ENCODE data around the gene MPRIP. TPM values are rescaled to one million over a fixed set of nuclear protein-coding genes. Genes with fewer than 3 reads are reported as not detected.
A peak's percentile ranks its signal among the peaks of the same experiment; 100 is the strongest.

The MPRIP gene
- total RNA-seq, 2 donors from 2014 or later: 147 to 269 TPM

- DNase-seq (peak in 3 of 4 donors; percentile 63 to 74 (median 70)), ATAC-seq (peak; percentile 20)
- H3K4me1 ChIP-seq: peaks cover 51% of the 10 kb centered on the region
- H3K36me3 ChIP-seq (replicated peaks in 1 of 2; ENCODE audit: insufficient read depth in 1 of 2, low read depth in 2 of 2): no peaks in the 10 kb centered on the region
- no peak for TF ChIP-seq POLR2A (IDR thresholded peaks at IDR 0.05)
- TF ChIP-seq, protein P1, sequence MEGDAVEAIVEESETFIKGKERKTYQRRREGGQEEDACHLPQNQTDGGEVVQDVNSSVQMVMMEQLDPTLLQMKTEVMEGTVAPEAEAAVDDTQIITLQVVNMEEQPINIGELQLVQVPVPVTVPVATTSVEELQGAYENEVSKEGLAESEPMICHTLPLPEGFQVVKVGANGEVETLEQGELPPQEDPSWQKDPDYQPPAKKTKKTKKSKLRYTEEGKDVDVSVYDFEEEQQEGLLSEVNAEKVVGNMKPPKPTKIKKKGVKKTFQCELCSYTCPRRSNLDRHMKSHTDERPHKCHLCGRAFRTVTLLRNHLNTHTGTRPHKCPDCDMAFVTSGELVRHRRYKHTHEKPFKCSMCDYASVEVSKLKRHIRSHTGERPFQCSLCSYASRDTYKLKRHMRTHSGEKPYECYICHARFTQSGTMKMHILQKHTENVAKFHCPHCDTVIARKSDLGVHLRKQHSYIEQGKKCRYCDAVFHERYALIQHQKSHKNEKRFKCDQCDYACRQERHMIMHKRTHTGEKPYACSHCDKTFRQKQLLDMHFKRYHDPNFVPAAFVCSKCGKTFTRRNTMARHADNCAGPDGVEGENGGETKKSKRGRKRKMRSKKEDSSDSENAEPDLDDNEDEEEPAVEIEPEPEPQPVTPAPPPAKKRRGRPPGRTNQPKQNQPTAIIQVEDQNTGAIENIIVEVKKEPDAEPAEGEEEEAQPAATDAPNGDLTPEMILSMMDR (IDR thresholded peaks at IDR 0.05): no peak
- H3K9me3 ChIP-seq: no peaks in the 10 kb centered on the region
- intact Hi-C loops (cut with DNase I): no loop called here
- H3K4me3 ChIP-seq: no peak overlapping the region
- H3K27me3 ChIP-seq: no peaks in the 10 kb centered on the region
- WGBS, 2 donors: 18 to 23% methylated on average over 3 to 5 of the region's 5 CpGs
- peak overlapping the region; percentile 54 to 71 (median 60) for H3K27ac ChIP-seq
Observed at GRCh38 chr17:17025621-17026020, 16.6 kb upstream of the MPRIP start.

DNA sequence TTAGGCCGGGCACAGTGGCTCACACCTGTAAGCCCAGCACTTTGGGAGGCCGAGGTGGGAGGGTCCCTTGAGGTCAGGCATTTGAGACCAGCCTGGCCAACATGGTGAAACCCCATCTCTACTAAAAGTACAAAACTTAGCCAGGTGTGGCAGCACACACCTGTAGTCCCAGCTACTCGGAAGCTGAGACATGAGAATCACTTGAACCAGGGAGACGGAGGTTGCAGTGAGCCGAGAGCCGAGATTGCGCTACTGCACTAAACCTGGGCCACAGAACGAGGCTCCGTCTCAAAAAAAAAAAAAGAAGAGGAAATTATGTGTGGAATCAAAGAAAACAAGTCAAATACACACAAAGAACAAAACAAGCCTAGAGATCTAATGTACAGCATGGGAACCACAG is 16.1 kb upstream of the MPRIP start:
- 66 to 70% methylated on average over 9 of the region's 9 CpGs for WGBS, 2 donors
- H3K27me3 ChIP-seq: no peaks in the 10 kb centered on the region
- ATAC-seq (no peak), DNase-seq (no peak)
- intact Hi-C loops (cut with DNase I): no loop called here
- H3K36me3 ChIP-seq (replicated peaks in 1 of 2; ENCODE audit: insufficient read depth in 1 of 2, low read depth in 2 of 2): no peaks in the 10 kb centered on the region
- H3K4me3 ChIP-seq: no peak overlapping the region
- H3K9me3 ChIP-seq: no peaks in the 10 kb centered on the region
- peak overlapping the region; percentile 54 to 71 (median 60) for H3K27ac ChIP-seq
- H3K4me1 ChIP-seq: peaks cover 45% of the 10 kb centered on the region
- TF ChIP-seq, protein P1 (IDR thresholded peaks at IDR 0.05): peak in 1 of 7 experiments; percentile 17
- no peak for TF ChIP-seq POLR2A (IDR thresholded peaks at IDR 0.05)

DNA sequence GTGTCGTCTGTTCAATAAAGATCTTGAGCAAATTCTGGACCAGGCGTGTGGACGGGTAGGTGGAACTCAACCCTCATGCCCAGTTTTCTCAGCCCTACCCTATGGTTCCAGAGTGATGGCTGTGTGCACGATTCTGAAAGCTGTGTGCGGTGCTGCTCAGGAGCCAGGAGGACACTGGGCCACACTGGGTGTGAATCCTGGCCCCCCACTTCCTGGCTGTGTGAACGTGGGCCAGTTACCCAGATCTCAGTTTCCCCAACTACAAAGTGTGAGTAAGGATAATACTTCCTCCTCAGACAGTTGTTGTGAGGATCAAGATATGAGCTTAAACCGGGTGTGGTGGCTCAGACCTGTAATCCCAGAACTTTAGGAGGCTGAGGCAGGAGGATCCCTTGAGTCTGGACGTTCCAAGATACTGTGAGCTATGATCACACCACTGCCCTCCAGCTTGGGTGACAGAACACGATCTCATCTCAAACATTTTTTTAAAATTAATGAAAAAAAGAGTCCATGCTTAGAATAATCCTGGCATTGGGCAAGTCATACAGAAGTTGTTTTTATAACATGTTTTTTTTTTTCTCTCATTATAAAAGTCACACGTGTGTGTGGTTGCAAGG is 14.7 kb upstream of the MPRIP start:
- peak overlapping the region; percentile 47 to 69 (median 57) for H3K27ac ChIP-seq
- H3K36me3 ChIP-seq (replicated peaks in 1 of 2; ENCODE audit: insufficient read depth in 1 of 2, low read depth in 2 of 2): no peaks in the 10 kb centered on the region
- DNase-seq: no peak
- H3K27me3 ChIP-seq: no peaks in the 10 kb centered on the region
- intact Hi-C loops (cut with DNase I): no loop called here
- no peaks in the 10 kb centered on the region for H3K9me3 ChIP-seq
- WGBS, 2 donors: 75 to 76% methylated on average over 10 of the region's 10 CpGs
- no peak for ATAC-seq
- peaks cover 42% of the 10 kb centered on the region for H3K4me1 ChIP-seq
- TF ChIP-seq, protein P1 (IDR thresholded peaks at IDR 0.05): no peak
- no peak for TF ChIP-seq POLR2A (IDR thresholded peaks at IDR 0.05)
- no peak overlapping the region for H3K4me3 ChIP-seq

GRCh38 chr17:17028059-17028877 is 14.0 kb upstream of the MPRIP start:
- DNase-seq (peak; percentile 68 to 86 (median 78)), ATAC-seq (peak; percentile 77)
- TF ChIP-seq POLR2A (IDR thresholded peaks at IDR 0.05): peak in 2 of 3 donors; percentile 36 to 42
- TF ChIP-seq, protein P1 (IDR thresholded peaks at IDR 0.05): no peak
- Histone ChIP-seq H3K4me1 (peaks cover 43% of the 10 kb centered on the region), H3K27ac (peak overlapping the region in 3 of 4 donors; percentile 55 to 69 (median 59)), H3K27me3 (no peaks in the 10 kb centered on the region), H3K9me3 (no peaks in the 10 kb centered on the region), H3K4me3 (no peak overlapping the region), H3K36me3 (replicated peaks in 1 of 2; ENCODE audit: insufficient read depth in 1 of 2, low read depth in 2 of 2) (no peaks in the 10 kb centered on the region)
- 57 to 66% methylated on average over 10 of the region's 12 CpGs for WGBS, 2 donors
- intact Hi-C loops (cut with DNase I): no loop called here

All from body of pancreas (tissue), 4 donors.